ENCODE measurements around the gene ATP13A3.

The ATP13A3 gene

GRCh38 chr3:194387276-194387675, 99.5 kb downstream of the ATP13A3 start:
- no peak for DNase-seq

- no peak for DNase-seq
Observed at GRCh38 chr3:194386648-194387047, 100.2 kb downstream of the ATP13A3 start.

GRCh38 chr3:194386066-194386465, 100.7 kb downstream of the ATP13A3 start:
- DNase-seq: no peak

GRCh38 chr3:194384569-194385001, 102.2 kb downstream of the ATP13A3 start:
- no peak for DNase-seq

- no peak for DNase-seq
Observed at GRCh38 chr3:194384156-194384555, 102.6 kb downstream of the ATP13A3 start.

GRCh38 chr3:194383276-194383940, 103.4 kb downstream of the ATP13A3 start:
- DNase-seq: no peak

GRCh38 chr3:194382892-194383223, 103.9 kb downstream of the ATP13A3 start:
- no peak for DNase-seq

GRCh38 chr3:194382196-194382891, 104.5 kb downstream of the ATP13A3 start:
- no peak for DNase-seq

GRCh38 chr3:194381460-194381875, 105.3 kb downstream of the ATP13A3 start:
- DNase-seq: no peak

- no peak for DNase-seq
Observed at GRCh38 chr3:194380326-194380725, 106.5 kb downstream of the ATP13A3 start.

GRCh38 chr3:194379651-194380050, 107.2 kb downstream of the ATP13A3 start:
- DNase-seq: no peak

GRCh38 chr3:194379231-194379630, 107.6 kb downstream of the ATP13A3 start:
- DNase-seq: no peak

- no peak for DNase-seq
Observed at GRCh38 chr3:194377708-194378107, 109.1 kb downstream of the ATP13A3 start.

GRCh38 chr3:194376241-194376560, 110.6 kb downstream of the ATP13A3 start:
- no peak for DNase-seq

GRCh38 chr3:194375473-194376240, 111.1 kb downstream of the ATP13A3 start:
- DNase-seq: no peak

GRCh38 chr3:194374935-194375334, 111.9 kb downstream of the ATP13A3 start:
- no peak for DNase-seq

GRCh38 chr3:194373899-194374298, 112.9 kb downstream of the ATP13A3 start:
- no peak for DNase-seq

GRCh38 chr3:194373028-194373427, 113.8 kb downstream of the ATP13A3 start:
- DNase-seq: no peak

GRCh38 chr3:194370753-194371152, 116.0 kb downstream of the ATP13A3 start:
- no peak for DNase-seq

- no peak for DNase-seq
Observed at GRCh38 chr3:194369522-194370279, 117.1 kb downstream of the ATP13A3 start, which contains the start of gene LRRC15. LRRC15 (minus strand) TSS chr3:194369743; CDS start chr3:194361043, 8,700 bp downstream.

GRCh38 chr3:194368918-194369317, 117.9 kb downstream of the ATP13A3 start:
- DNase-seq: no peak

- no peak for DNase-seq
Observed at GRCh38 chr3:194367992-194368841, 118.6 kb downstream of the ATP13A3 start.
